T-helper 2 cell treated with Interferon-gamma antibody and Interleukin-4, amounts not matched to agents 5 μg/mL and 100 μg/mL, for 36 hours (primary cell): Measurements from ENCODE around the gene PODXL.

Source experiments
- DNase-seq: peaks from one replicate; pipeline ENCODE4 v3.0.0; 2021; ENCODE audit warnings: low spot score
- H3K27ac Mint-ChIP-seq: one replicate; pipeline ENCODE4 v1.8.0; 2021; ENCODE audit warnings: mild to moderate bottlenecking, mixed read lengths
- H3K27me3 Mint-ChIP-seq: one replicate; pipeline ENCODE4 v1.8.0; 2021; ENCODE audit warnings: low read depth, mixed read lengths
- H3K36me3 Mint-ChIP-seq: one replicate; pipeline ENCODE4 v1.8.0; 2021; ENCODE audit warnings: low read depth, mixed read lengths
- H3K4me1 Mint-ChIP-seq: one replicate; pipeline ENCODE4 v1.8.0; 2021; ENCODE audit warnings: low read depth, mixed read lengths
- H3K4me3 Mint-ChIP-seq: one replicate; pipeline ENCODE4 v1.8.0; 2022; ENCODE audit warnings: mild to moderate bottlenecking, moderate library complexity, mixed read lengths
- H3K9me3 Mint-ChIP-seq: one replicate; pipeline ENCODE4 v1.8.0; 2021; ENCODE audit warnings: mixed read lengths

The PODXL gene

GRCh38 chr7:131583430-131583829, 27.0 kb upstream of the PODXL start:
- Mint-ChIP-seq H3K27ac (no peak overlapping the region), H3K4me3 (no peak overlapping the region), H3K36me3 (no peaks in the 10 kb centered on the region), H3K9me3 (no peaks in the 10 kb centered on the region), H3K27me3 (no peaks in the 10 kb centered on the region), H3K4me1 (no peaks in the 10 kb centered on the region)
- DNase-seq, result no peak

GRCh38 chr7:131581241-131582051, 25.0 kb upstream of the PODXL start:
- no peak for DNase-seq
- no peaks in the 10 kb centered on the region for H3K4me1 Mint-ChIP-seq
- no peak overlapping the region for H3K4me3 Mint-ChIP-seq
- H3K27ac Mint-ChIP-seq, result no peak overlapping the region
- no peaks in the 10 kb centered on the region for H3K36me3 Mint-ChIP-seq
- no peaks in the 10 kb centered on the region for H3K9me3 Mint-ChIP-seq
- H3K27me3 Mint-ChIP-seq, result no peaks in the 10 kb centered on the region

GRCh38 chr7:131578602-131579001, 22.2 kb upstream of the PODXL start:
- no peak for DNase-seq
- Mint-ChIP-seq H3K4me3 (no peak overlapping the region), H3K36me3 (no peaks in the 10 kb centered on the region), H3K27me3 (no peaks in the 10 kb centered on the region), H3K9me3 (no peaks in the 10 kb centered on the region), H3K27ac (no peak overlapping the region), H3K4me1 (no peaks in the 10 kb centered on the region)

GRCh38 chr7:131574741-131575140, 18.3 kb upstream of the PODXL start:
- Mint-ChIP-seq H3K36me3 (no peaks in the 10 kb centered on the region), H3K27ac (no peak overlapping the region)
- no peak for DNase-seq

GRCh38 chr7:131570401-131570800, 14.0 kb upstream of the PODXL start:
- Mint-ChIP-seq H3K36me3 (no peaks in the 10 kb centered on the region), H3K9me3 (no peaks in the 10 kb centered on the region), H3K27ac (no peak overlapping the region), H3K27me3 (no peaks in the 10 kb centered on the region), H3K4me3 (no peak overlapping the region), H3K4me1 (no peaks in the 10 kb centered on the region)
- DNase-seq, result no peak

More at GRCh38 chr7:131574741-131575140, 18.3 kb upstream of the PODXL start:
- Mint-ChIP-seq H3K4me1 (no peaks in the 10 kb centered on the region), H3K9me3 (no peaks in the 10 kb centered on the region), H3K27me3 (no peaks in the 10 kb centered on the region), H3K4me3 (no peak overlapping the region)

DNA sequence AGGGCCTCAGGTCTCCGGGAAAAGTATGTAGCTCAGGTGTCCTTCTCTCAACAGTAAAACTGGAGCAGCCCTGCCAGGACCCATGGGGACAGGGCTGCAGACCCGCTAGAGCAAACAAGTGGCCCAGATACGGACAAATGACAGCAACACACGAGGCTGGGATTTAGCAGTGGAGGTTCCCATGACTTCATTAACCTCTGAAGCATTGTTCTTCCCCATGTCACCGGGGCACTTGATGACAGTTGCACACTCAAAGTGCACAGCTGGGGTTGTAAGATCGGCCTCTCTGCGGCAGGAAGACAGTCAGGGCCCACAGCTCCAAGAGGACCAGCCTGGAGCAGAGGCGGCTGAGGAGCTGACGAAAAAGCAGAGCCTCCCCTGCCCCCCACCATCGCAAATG, 12.5 kb upstream of the PODXL start:
- Mint-ChIP-seq H3K4me1 (no peaks in the 10 kb centered on the region), H3K9me3 (no peaks in the 10 kb centered on the region), H3K36me3 (no peaks in the 10 kb centered on the region), H3K27me3 (no peaks in the 10 kb centered on the region), H3K4me3 (no peak overlapping the region), H3K27ac (no peak overlapping the region)
- no peak for DNase-seq

GRCh38 chr7:131568510-131568909, 12.1 kb upstream of the PODXL start:
- no peaks in the 10 kb centered on the region for H3K36me3 Mint-ChIP-seq
- H3K9me3 Mint-ChIP-seq, result no peaks in the 10 kb centered on the region
- H3K4me1 Mint-ChIP-seq, result no peaks in the 10 kb centered on the region
- peaks cover under 1% of the 10 kb centered on the region for H3K27me3 Mint-ChIP-seq
- DNase-seq, result no peak
- H3K4me3 Mint-ChIP-seq, result no peak overlapping the region
- no peak overlapping the region for H3K27ac Mint-ChIP-seq

GRCh38 chr7:131564640-131565039, 8.2 kb upstream of the PODXL start:
- no peaks in the 10 kb centered on the region for H3K36me3 Mint-ChIP-seq
- H3K27me3 Mint-ChIP-seq, result peaks cover 15% of the 10 kb centered on the region
- H3K27ac Mint-ChIP-seq, result no peak overlapping the region
- H3K9me3 Mint-ChIP-seq, result no peaks in the 10 kb centered on the region
- H3K4me3 Mint-ChIP-seq, result no peak overlapping the region
- no peak for DNase-seq
- H3K4me1 Mint-ChIP-seq, result no peaks in the 10 kb centered on the region

DNA sequence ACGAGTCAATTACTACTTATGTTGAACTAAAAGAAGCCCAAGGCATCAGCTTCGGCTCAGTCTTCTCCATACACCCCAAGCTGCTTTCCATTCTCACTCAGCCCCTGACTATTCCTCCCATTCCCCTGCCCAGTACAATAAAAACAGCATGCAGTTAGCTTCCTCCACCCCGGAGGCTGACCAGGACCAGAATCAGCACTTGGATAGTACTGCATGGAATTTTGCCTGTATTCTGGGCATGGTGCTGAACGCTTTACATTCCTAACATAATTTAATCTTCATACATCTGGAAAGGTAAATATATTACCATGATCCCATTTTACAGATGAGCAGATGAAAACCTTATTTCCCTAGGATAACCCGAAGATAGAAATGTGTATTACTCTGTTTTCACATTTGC, 7.5 kb upstream of the PODXL start:
- no peaks in the 10 kb centered on the region for H3K36me3 Mint-ChIP-seq

DNA sequence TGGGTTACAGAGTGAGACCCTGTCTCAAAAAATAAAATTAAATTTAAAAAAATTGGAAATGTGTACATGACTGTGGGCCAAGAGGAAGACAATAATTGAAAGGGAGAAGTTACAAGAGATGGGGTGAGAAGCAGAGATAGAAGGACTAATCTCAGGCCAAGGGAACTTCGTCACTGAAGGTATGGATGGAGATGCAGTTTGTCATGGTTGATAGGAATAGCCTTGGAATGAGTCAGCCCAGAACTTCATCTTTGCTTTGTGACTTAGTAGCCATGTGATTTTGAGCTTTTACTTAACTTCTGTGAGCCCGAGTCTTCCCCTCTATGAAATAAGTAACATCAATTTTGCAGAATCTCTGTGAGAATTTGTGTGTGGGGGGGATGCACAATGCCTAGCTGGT, 6.5 kb upstream of the PODXL start:
- Mint-ChIP-seq H3K36me3 (no peaks in the 10 kb centered on the region), H3K4me3 (no peak overlapping the region), H3K9me3 (no peaks in the 10 kb centered on the region), H3K4me1 (no peaks in the 10 kb centered on the region), H3K27ac (no peak overlapping the region), H3K27me3 (peaks cover 26% of the 10 kb centered on the region)
- no peak for DNase-seq

More for the DNA sequence above, 7.5 kb upstream of the PODXL start:
- Mint-ChIP-seq H3K27ac (no peak overlapping the region), H3K4me3 (no peak overlapping the region), H3K27me3 (peaks cover 17% of the 10 kb centered on the region), H3K4me1 (no peaks in the 10 kb centered on the region), H3K9me3 (no peaks in the 10 kb centered on the region)
- no peak for DNase-seq

DNA sequence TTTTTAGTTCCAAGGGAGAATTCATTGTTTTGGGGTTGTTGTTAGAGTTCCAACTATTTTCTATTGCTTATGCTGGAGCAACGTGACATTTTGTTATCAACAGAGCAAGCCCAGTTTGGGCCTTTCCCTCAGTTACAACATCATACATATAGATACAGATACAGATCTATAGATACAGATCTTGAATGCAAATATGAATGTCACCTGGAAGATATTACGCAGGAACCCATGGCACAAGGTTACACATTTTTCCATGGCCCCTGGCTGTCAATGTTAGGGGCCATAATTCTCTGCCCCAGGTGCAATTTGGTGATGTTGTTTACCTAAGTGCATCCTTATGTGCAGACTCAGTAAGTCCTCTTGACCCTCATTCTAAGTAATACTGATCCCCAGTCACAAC, 3.6 kb upstream of the PODXL start:
- Mint-ChIP-seq H3K27me3 (peaks cover 45% of the 10 kb centered on the region), H3K36me3 (no peaks in the 10 kb centered on the region), H3K27ac (no peak overlapping the region), H3K4me1 (peaks cover 7% of the 10 kb centered on the region), H3K4me3 (no peak overlapping the region), H3K9me3 (no peaks in the 10 kb centered on the region)
- no peak for DNase-seq

GRCh38 chr7:131557652-131558385, 1.4 kb upstream of the PODXL start:
- H3K9me3 Mint-ChIP-seq, result no peaks in the 10 kb centered on the region
- no peaks in the 10 kb centered on the region for H3K36me3 Mint-ChIP-seq
- no peak overlapping the region for H3K4me3 Mint-ChIP-seq
- peaks cover 7% of the 10 kb centered on the region for H3K4me1 Mint-ChIP-seq
- no peak overlapping the region for H3K27ac Mint-ChIP-seq
- peaks cover 63% of the 10 kb centered on the region for H3K27me3 Mint-ChIP-seq
- no peak for DNase-seq

- peak overlapping the region; percentile 59 for H3K4me3 Mint-ChIP-seq
- no peaks in the 10 kb centered on the region for H3K9me3 Mint-ChIP-seq
- peaks cover 7% of the 10 kb centered on the region for H3K4me1 Mint-ChIP-seq
- no peak overlapping the region for H3K27ac Mint-ChIP-seq
- H3K36me3 Mint-ChIP-seq, result no peaks in the 10 kb centered on the region
- DNase-seq, result no peak
- peaks cover 68% of the 10 kb centered on the region for H3K27me3 Mint-ChIP-seq
Measured at GRCh38 chr7:131556909-131557651, 652 bp upstream of the PODXL start.

DNA sequence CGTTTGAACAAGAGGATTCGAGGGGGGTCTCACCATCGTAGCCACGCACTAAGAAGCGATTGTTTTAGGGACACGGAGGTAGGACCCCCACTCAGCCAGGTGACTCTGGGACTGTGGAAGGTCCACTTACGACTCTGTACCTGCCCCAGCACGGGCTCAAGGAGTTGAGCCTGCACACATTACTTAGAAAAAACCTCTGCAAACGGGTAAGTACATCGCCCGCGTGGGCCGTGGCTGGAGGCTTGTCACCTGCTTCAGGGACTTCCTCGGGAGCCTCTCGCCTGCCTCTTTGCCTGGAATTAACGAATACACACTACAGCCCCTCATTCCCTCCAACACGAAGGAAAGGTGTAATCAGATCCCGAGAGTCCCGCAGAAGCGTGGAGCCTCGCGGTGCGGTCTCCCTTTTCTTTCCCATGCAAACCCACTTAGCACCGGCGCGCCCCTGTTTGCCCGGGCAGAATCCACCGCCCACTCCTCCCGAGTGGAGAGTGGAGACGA, 826 bp downstream of the PODXL start:
- DNase-seq, result no peak
- Mint-ChIP-seq H3K27me3 (peaks cover 68% of the 10 kb centered on the region), H3K4me3 (peak overlapping the region; percentile 78), H3K9me3 (no peaks in the 10 kb centered on the region), H3K36me3 (no peaks in the 10 kb centered on the region), H3K4me1 (peaks cover 7% of the 10 kb centered on the region), H3K27ac (no peak overlapping the region)
